ENCODE measurements around the gene TPSAB1. TPM values are rescaled to one million over a fixed set of nuclear protein-coding genes. Genes with fewer than 3 reads are reported as not detected.

TPSAB1 gene
- total and polyA plus RNA-seq, 10 of the 15 experiments (the other 5 are each of a cell fraction or from before 2014, with no cell fraction given): 0.06 TPM; not detected in 9

GRCh38 chr16:1275791-1276579 is 35.5 kb downstream of the TPSAB1 start:
- intact Hi-C loops (cut with micrococcal nuclease; ENCODE audit: unreplicated experiment): no loop called here

More at GRCh38 chr16:1275791-1276579, 35.5 kb downstream of the TPSAB1 start:
- WGBS (ENCODE audit: insufficient coverage, insufficient replicate concordance, low lambda C conversion rate, missing lambda C conversion rate): 63% methylated on average over 30 of the region's 30 CpGs
- ChIA-PET CTCF (no interaction called here), SMC1A (ENCODE audit: uncharacterized antibody, unreplicated experiment) (no interaction called here), POLR2A (no interaction called here), RAD21 (ENCODE audit: unreplicated experiment) (no interaction called here)
- Histone ChIP-seq H2AFZ (ENCODE audit: control insufficient read depth, low read depth, low read length) (no peak overlapping the region), H3K4me3 (no peak overlapping the region), H3K4me2 (ENCODE audit: control insufficient read depth, insufficient read depth) (no peak overlapping the region), H4K20me1 (ENCODE audit: control insufficient read depth, insufficient read depth) (no peaks in the 10 kb centered on the region), H3K4me1 (ENCODE audit: control insufficient read depth, insufficient read depth, low read length) (no peaks in the 10 kb centered on the region), H3K27me3 (replicated peaks in 1 of 2; ENCODE audit: control insufficient read depth in 2 of 2, insufficient read depth in 2 of 2, low read length in 1 of 2) (no peaks in the 10 kb centered on the region; a peak in 1 of 4 replicates), H3K36me3 (ENCODE audit: control insufficient read depth in 2 of 2, insufficient read depth in 2 of 2, low read length in 1 of 2) (no peaks in the 10 kb centered on the region), H3K79me2 (ENCODE audit: control insufficient read depth, insufficient read depth, low read length) (no peaks in the 10 kb centered on the region), H3K9me3 (replicated peaks; ENCODE audit: control insufficient read depth, insufficient read depth, low read length) (no peaks in the 10 kb centered on the region), H3K9ac (ENCODE audit: control insufficient read depth, insufficient read depth, low read length) (no peak overlapping the region), H3K27ac (ENCODE audit: control insufficient read depth, insufficient read depth) (no peak overlapping the region)
- BruUV-seq (replicated peaks): no TSS peak
- FAIRE-seq (no peak), ATAC-seq (no peak), DNase-seq (ENCODE audit: low read depth, low spot score) (no peak)
- in situ Hi-C loops (cut with MboI): no loop called here
- TF ChIP-seq ZNF274 (IDR thresholded peaks at IDR 0.05; ENCODE audit: insufficient read depth, insufficient read length) (no peak), CHD4 (IDR thresholded peaks at IDR 0.05) (no peak), BMI1 (IDR thresholded peaks at IDR 0.05; ENCODE audit: borderline replicate concordance) (no peak), ZNF217 (IDR thresholded peaks at IDR 0.05) (no peak), ZBTB40 (IDR thresholded peaks at IDR 0.05; ENCODE audit: borderline replicate concordance) (no peak), RCOR1 (conservative IDR thresholded peaks at IDR 0.05; ENCODE audit: low read depth, low read length) (no peak), CUX1 (IDR thresholded peaks at IDR 0.05; ENCODE audit: insufficient replicate concordance, low read depth, low read length) (no peak), KLF5 (IDR thresholded peaks at IDR 0.05; ENCODE audit: partially characterized antibody) (no peak), SRF (IDR thresholded peaks at IDR 0.05; ENCODE audit: low read depth in 2 of 2, low read length in 2 of 2) (no peak), NFYA (IDR thresholded peaks at IDR 0.05; ENCODE audit: borderline replicate concordance, low read depth, low read length) (no peak), EP300 (IDR thresholded peaks at IDR 0.05; ENCODE audit: borderline replicate concordance in 1 of 2, control insufficient read depth in 1 of 2, low read depth in 2 of 2, low read length in 2 of 2) (no peak), YBX1 (IDR thresholded peaks at IDR 0.05) (no peak)

Data from GM12878 (cell line).